K562 (cell line): ENCODE results near the gene TMEM107. TPM values are rescaled to one million over a fixed set of nuclear protein-coding genes. Genes with fewer than 3 reads are reported as not detected.
A peak's percentile ranks its signal among the peaks of the same experiment; 100 is the strongest.

Experiments
- CBX5 ChIP-seq: IDR thresholded peaks from 2 replicates; pipeline ENCODE4 v1.6.1; 2014; ENCODE audit warnings: low read depth, borderline replicate concordance
- DPF2 ChIP-seq: fragments of 450-650 bp; IDR thresholded peaks from 2 replicates; pipeline ENCODE4 v1.6.1; 2016
- MED1 ChIP-seq: sonication (generic); formaldehyde crosslinking; IDR thresholded peaks from 2 replicates; pipeline ENCODE4 v1.8.1; 2023; ENCODE audit warnings: missing genetic modification reagents, borderline replicate concordance
- THRAP3 ChIP-seq: fragments of 450-650 bp; IDR thresholded peaks from 2 replicates; pipeline ENCODE4 v1.6.1; 2016; ENCODE audit warnings: mild to moderate bottlenecking, inconsistent platforms, borderline replicate concordance
- ZNF384 ChIP-seq: IDR thresholded peaks from 2 replicates; pipeline ENCODE4 v1.6.1; 2012; ENCODE audit warnings: low read depth, low read length, improper control_type of control experiment
- polyA plus RNA-seq, 8 experiments: library from polyadenylated mRNA; depleted of rRNA in 4 of 8; stranded (reverse) in 5 of 8; unstranded in 3 of 8; fragments of >200 nt; fragmentation: Nextera tagmentation in 2 of 8; fragmentation: Illumina TruSeq in 1 of 8; extraction: Ambion mirVana in 2 of 8; extraction: Trizol in 1 of 8; gene quantifications; 2 replicates each; pipeline versions ENCODE4 v1.2.1 to v1.2.3, GENCODE V29; 2011 to 2014; ENCODE audit warnings: inconsistent platforms in 1 of 8, missing spikeins in 1 of 8
- total RNA-seq, 7 experiments: library from RNA; depleted of rRNA in 6 of 7; stranded (reverse); fragments of >200 nt in 6 of 7; fragmentation: Illumina TruSeq in 2 of 7; extraction: Trizol in 2 of 7; gene quantifications; 2 replicates each; pipeline versions ENCODE4 v1.2.1 to v1.2.3, GENCODE V29; 2011 to 2021; ENCODE audit warnings: low replicate concordance in 1 of 7
- TF ChIP-seq, protein P1 (sequence below), 2 experiments: fragments of 450-650 bp; conservative IDR thresholded peaks; 2 replicates each; pipeline ENCODE4 v1.6.1; 2017; ENCODE audit warnings: mild to moderate bottlenecking in 2 of 2, moderate library complexity in 2 of 2
- TF ChIP-seq, protein P2 (sequence below), 2 experiments: fragments of 450-650 bp; IDR thresholded peaks; 2 replicates each; pipeline ENCODE4 v1.6.1; 2016
- TF ChIP-seq, protein P3 (sequence below): fragments of 200-800 bp; sonication (Bioruptor generic); IDR thresholded peaks from 2 replicates; pipeline ENCODE4 v1.6.1; 2017; ENCODE audit warnings: missing genetic modification characterization, missing compliant biosample characterization
- TF ChIP-seq, protein P4 (sequence below), 2 experiments: IDR thresholded peaks in 1 of 2; conservative IDR thresholded peaks in 1 of 2; 2 replicates each; pipeline ENCODE4 v1.6.1; 2016; ENCODE audit warnings: low read depth in 2 of 2, mild to moderate bottlenecking in 1 of 2, missing compliant biosample characterization in 1 of 2, missing genetic modification characterization in 1 of 2, moderate library complexity in 1 of 2
- TF ChIP-seq, protein P5 (sequence below): fragments of 250-450 bp; sonication (Bioruptor Pico); IDR thresholded peaks from 2 replicates; pipeline ENCODE4 v1.4.0; 2020

TMEM107 gene
- total and polyA plus RNA-seq, 9 of the 15 experiments (the other 6 are each of a cell fraction or from before 2014, with no cell fraction given) = 7.1 to 26.2 (median 16.9) TPM

DNA sequence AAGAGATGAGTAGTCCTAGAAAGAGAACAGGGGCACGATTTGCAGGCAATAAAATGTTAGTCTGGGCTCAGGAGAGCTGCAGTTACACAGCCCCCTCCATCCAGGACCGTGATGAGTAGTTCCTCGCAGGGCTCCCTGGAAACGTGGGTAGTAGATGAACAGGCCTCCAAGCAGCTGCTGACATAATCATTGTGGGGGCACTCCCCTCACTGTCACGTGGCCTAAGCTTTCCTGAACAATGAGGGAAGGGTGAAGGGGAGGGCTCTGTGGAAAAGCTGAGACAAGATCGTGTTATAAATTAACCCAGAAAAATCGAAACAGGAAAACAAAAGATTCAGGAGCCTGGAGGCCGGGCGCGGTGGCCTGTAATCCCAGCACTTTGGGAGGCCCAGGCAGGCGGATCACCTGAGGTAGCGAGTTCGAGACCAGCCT is 22.6 kb downstream of the TMEM107 start (continued):
- TF ChIP-seq, protein P1, sequence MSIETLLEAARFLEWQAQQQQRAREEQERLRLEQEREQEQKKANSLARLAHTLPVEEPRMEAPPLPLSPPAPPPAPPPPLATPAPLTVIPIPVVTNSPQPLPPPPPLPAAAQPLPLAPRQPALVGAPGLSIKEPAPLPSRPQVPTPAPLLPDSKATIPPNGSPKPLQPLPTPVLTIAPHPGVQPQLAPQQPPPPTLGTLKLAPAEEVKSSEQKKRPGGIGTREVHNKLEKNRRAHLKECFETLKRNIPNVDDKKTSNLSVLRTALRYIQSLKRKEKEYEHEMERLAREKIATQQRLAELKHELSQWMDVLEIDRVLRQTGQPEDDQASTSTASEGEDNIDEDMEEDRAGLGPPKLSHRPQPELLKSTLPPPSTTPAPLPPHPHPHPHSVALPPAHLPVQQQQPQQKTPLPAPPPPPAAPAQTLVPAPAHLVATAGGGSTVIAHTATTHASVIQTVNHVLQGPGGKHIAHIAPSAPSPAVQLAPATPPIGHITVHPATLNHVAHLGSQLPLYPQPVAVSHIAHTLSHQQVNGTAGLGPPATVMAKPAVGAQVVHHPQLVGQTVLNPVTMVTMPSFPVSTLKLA (conservative IDR thresholded peaks at IDR 0.05) = peak; percentile 38 to 54
- TF ChIP-seq, protein P2, sequence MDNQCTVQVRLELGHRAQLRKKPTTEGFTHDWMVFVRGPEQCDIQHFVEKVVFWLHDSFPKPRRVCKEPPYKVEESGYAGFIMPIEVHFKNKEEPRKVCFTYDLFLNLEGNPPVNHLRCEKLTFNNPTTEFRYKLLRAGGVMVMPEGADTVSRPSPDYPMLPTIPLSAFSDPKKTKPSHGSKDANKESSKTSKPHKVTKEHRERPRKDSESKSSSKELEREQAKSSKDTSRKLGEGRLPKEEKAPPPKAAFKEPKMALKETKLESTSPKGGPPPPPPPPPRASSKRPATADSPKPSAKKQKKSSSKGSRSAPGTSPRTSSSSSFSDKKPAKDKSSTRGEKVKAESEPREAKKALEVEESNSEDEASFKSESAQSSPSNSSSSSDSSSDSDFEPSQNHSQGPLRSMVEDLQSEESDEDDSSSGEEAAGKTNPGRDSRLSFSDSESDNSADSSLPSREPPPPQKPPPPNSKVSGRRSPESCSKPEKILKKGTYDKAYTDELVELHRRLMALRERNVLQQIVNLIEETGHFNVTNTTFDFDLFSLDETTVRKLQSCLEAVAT (IDR thresholded peaks at IDR 0.05) = no peak
- TF ChIP-seq CBX5 (no peak), ZNF384 (no peak), MED1 (no peak), DPF2 (no peak), THRAP3 (no peak)
- TF ChIP-seq, protein P3, sequence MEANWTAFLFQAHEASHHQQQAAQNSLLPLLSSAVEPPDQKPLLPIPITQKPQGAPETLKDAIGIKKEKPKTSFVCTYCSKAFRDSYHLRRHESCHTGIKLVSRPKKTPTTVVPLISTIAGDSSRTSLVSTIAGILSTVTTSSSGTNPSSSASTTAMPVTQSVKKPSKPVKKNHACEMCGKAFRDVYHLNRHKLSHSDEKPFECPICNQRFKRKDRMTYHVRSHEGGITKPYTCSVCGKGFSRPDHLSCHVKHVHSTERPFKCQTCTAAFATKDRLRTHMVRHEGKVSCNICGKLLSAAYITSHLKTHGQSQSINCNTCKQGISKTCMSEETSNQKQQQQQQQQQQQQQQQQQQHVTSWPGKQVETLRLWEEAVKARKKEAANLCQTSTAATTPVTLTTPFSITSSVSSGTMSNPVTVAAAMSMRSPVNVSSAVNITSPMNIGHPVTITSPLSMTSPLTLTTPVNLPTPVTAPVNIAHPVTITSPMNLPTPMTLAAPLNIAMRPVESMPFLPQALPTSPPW (CRISPR knock-in tag) = no peak
- TF ChIP-seq, protein P4, sequence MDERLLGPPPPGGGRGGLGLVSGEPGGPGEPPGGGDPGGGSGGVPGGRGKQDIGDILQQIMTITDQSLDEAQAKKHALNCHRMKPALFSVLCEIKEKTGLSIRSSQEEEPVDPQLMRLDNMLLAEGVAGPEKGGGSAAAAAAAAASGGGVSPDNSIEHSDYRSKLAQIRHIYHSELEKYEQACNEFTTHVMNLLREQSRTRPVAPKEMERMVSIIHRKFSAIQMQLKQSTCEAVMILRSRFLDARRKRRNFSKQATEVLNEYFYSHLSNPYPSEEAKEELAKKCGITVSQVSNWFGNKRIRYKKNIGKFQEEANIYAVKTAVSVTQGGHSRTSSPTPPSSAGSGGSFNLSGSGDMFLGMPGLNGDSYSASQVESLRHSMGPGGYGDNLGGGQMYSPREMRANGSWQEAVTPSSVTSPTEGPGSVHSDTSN (CRISPR knock-in tag; IDR thresholded peaks at IDR 0.05; ENCODE audit: low read depth) = no peak
- TF ChIP-seq, protein P4 (tag; conservative IDR thresholded peaks at IDR 0.05; ENCODE audit: low read depth) = no peak
- TF ChIP-seq, protein P5, sequence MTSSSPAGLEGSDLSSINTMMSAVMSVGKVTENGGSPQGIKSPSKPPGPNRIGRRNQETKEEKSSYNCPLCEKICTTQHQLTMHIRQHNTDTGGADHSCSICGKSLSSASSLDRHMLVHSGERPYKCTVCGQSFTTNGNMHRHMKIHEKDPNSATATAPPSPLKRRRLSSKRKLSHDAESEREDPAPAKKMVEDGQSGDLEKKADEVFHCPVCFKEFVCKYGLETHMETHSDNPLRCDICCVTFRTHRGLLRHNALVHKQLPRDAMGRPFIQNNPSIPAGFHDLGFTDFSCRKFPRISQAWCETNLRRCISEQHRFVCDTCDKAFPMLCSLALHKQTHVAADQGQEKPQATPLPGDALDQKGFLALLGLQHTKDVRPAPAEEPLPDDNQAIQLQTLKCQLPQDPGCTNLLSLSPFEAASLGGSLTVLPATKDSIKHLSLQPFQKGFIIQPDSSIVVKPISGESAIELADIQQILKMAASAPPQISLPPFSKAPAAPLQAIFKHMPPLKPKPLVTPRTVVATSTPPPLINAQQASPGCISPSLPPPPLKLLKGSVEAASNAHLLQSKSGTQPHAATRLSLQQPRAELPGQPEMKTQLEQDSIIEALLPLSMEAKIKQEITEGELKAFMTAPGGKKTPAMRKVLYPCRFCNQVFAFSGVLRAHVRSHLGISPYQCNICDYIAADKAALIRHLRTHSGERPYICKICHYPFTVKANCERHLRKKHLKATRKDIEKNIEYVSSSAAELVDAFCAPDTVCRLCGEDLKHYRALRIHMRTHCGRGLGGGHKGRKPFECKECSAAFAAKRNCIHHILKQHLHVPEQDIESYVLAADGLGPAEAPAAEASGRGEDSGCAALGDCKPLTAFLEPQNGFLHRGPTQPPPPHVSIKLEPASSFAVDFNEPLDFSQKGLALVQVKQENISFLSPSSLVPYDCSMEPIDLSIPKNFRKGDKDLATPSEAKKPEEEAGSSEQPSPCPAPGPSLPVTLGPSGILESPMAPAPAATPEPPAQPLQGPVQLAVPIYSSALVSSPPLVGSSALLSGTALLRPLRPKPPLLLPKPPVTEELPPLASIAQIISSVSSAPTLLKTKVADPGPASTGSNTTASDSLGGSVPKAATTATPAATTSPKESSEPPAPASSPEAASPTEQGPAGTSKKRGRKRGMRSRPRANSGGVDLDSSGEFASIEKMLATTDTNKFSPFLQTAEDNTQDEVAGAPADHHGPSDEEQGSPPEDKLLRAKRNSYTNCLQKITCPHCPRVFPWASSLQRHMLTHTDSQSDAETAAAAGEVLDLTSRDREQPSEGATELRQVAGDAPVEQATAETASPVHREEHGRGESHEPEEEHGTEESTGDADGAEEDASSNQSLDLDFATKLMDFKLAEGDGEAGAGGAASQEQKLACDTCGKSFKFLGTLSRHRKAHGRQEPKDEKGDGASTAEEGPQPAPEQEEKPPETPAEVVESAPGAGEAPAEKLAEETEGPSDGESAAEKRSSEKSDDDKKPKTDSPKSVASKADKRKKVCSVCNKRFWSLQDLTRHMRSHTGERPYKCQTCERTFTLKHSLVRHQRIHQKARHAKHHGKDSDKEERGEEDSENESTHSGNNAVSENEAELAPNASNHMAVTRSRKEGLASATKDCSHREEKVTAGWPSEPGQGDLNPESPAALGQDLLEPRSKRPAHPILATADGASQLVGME (CRISPR knock-in tag) = no peak
